T-helper 1 cell treated with Interleukin-12 subunit alpha and Interleukin-12 subunit beta and Interleukin-4 antibody, amounts not matched to agents 30 μg/mL and 1 μg/mL, for 36 hours (primary cell): ENCODE results near the gene NPIPB13.
"Not testable (repeated sequence)": the region's sequence is repeated elsewhere in the genome, so short reads cannot be mapped to it uniquely, and the experiment has no call there.

ENCODE experiments used
- H3K27ac Mint-ChIP-seq: one replicate; pipeline ENCODE4 v1.8.0; 2021; ENCODE audit warnings: mild to moderate bottlenecking, mixed read lengths
- H3K27me3 Mint-ChIP-seq: one replicate; pipeline ENCODE4 v1.8.0; 2021; ENCODE audit warnings: low read depth, mixed read lengths
- H3K36me3 Mint-ChIP-seq: one replicate; pipeline ENCODE4 v1.8.0; 2021; ENCODE audit warnings: low read depth, mixed read lengths
- H3K4me1 Mint-ChIP-seq: one replicate; pipeline ENCODE4 v1.8.0; 2021; ENCODE audit warnings: low read depth, mixed read lengths
- H3K4me3 Mint-ChIP-seq: one replicate; pipeline ENCODE4 v1.8.0; 2021; ENCODE audit warnings: mild to moderate bottlenecking, moderate library complexity, mixed read lengths
- H3K9me3 Mint-ChIP-seq: one replicate; pipeline ENCODE4 v1.8.0; 2021; ENCODE audit warnings: mixed read lengths

NPIPB13 gene

DNA sequence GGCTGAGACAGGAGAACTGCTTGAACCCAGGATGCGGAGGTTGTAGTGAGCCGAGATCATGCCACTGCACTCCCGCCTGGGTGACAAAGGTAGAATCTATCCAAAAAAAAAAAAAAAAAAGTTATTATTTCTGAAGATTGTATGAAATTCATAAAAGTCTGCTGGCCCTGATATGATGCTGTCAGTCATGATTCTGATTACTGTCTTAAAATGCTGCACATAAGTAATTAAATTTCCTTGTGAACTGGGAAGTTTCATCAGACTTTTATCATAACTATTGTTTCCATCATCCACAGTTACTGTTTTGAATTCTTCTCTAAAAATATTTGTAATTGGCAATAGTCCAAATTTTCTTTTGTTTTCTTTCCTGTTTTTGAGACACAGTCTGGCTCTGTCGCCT, at the start of gene NPIPB13:
TSS of gene NPIPB13 (minus strand) at position 101 of the 400 bp plus-strand sequence. CDS start 2,906 bp downstream, outside the sequence.
- not testable (repeated sequence) for H3K4me3 Mint-ChIP-seq, H3K4me1 Mint-ChIP-seq, H3K36me3 Mint-ChIP-seq, H3K27ac Mint-ChIP-seq, H3K9me3 Mint-ChIP-seq, H3K27me3 Mint-ChIP-seq

DNA sequence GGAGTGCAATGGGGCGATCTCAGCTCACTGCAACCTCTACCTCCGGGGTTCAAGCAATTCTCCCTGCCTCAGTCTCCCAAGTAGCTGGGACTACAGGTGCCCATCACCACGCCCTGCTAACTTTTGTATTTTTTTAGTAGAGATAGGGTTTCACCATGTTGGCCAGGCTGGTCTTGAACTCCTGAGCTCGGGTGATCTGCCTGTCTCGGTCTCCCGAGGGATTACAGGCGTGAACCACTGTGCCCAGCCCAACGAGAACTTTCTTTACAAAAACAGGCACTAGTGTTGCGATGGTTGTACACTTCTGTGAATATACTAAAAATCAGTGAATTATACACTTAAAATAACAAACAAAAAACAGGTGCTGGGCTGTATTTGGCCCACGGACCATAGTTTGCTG, 34.1 kb upstream of the NPIPB13 start:
- H3K9me3 Mint-ChIP-seq: not testable (repeated sequence)

DNA sequence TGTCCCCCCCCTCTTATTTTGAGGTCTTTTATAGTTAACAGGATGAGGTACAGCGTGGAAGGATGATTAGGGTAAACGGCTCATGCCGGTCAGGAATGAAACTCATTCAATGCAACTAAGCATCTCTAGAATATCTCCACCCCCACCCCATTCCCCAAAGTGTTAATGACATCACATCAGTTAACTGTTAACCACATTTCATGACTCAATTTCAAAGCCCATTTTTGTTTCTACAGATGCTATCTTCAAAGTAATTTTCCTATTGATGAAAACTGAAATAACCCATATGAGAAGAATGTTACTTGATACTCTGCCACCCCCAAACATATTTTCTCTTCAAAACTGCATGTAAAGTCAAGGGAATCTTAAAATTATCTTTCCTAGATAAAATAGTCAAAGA, 30.2 kb upstream of the NPIPB13 start:
- not testable (repeated sequence) for H3K4me1 Mint-ChIP-seq, H3K27me3 Mint-ChIP-seq, H3K9me3 Mint-ChIP-seq, H3K4me3 Mint-ChIP-seq, H3K27ac Mint-ChIP-seq, H3K36me3 Mint-ChIP-seq

More for the DNA sequence above, 34.1 kb upstream of the NPIPB13 start:
- not testable (repeated sequence) for H3K27ac Mint-ChIP-seq, H3K36me3 Mint-ChIP-seq, H3K4me3 Mint-ChIP-seq, H3K4me1 Mint-ChIP-seq, H3K27me3 Mint-ChIP-seq

DNA sequence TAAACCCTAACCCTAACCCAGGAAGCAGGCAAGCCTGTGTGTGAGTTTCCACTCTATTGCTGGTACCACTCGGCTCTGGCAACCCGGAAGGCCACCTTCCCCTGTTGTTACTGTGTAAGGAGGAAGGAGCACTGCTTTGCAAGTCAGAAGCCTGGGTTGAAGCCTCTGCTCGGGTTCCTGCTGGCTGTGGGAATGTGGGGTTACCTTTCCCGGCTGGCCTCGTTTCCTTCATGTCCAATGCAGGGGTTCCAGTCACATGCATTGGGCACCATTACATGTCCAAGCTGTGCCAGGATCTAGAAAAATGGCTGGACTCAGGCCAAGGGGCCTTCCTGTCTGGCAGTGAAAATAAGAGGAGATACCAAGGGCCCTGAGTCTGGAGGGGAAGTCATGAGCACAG, 31.2 kb downstream of the NPIPB13 start:
- not testable (repeated sequence) for H3K27ac Mint-ChIP-seq

DNA sequence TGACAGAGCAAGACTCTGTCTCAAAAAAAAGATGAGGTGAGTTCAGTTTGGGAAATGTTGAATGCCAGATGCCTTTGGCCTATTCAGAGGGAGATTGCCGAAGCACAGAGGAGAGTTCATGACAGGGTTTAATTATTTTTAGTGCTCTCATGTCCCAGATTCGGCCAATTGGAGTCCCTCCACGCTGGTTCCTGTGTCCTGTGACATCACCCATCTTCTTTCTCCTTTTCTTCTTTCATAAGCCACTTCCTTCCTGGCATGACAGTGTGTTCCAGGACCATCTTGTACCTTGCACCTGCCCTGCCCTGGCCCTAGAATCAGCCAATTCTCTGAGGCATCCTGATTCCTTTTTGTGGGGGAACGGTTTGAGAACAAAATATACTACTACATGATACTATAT, 36.9 kb downstream of the NPIPB13 start:
- H3K4me1 Mint-ChIP-seq, H3K9me3 Mint-ChIP-seq, H3K27ac Mint-ChIP-seq, H3K36me3 Mint-ChIP-seq, H3K4me3 Mint-ChIP-seq, H3K27me3 Mint-ChIP-seq: not testable (repeated sequence)

More for the DNA sequence above, 31.2 kb downstream of the NPIPB13 start:
- not testable (repeated sequence) for H3K27me3 Mint-ChIP-seq, H3K9me3 Mint-ChIP-seq, H3K36me3 Mint-ChIP-seq, H3K4me1 Mint-ChIP-seq, H3K4me3 Mint-ChIP-seq

DNA sequence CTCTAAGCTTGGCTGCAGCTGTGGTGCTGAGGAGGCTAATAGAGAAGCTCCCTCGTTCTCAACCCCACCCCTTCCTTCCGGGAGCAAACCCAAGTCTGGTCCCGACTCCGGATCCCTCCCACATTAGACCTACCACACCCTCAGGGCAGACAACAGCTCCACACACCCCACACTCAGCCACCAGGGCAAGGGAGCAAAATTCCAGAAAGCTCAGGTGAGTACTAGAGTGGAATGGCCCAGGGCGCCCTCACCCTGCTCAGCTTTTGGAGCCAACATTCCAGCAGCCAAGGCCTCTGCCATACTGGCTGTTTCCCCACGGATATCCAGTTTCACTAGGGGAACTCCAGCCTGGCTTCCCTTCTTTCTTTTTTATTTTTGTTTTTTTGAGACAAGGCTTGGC, 39.2 kb downstream of the NPIPB13 start:
- H3K36me3 Mint-ChIP-seq, H3K4me1 Mint-ChIP-seq, H3K9me3 Mint-ChIP-seq, H3K27me3 Mint-ChIP-seq, H3K27ac Mint-ChIP-seq, H3K4me3 Mint-ChIP-seq: not testable (repeated sequence)

DNA sequence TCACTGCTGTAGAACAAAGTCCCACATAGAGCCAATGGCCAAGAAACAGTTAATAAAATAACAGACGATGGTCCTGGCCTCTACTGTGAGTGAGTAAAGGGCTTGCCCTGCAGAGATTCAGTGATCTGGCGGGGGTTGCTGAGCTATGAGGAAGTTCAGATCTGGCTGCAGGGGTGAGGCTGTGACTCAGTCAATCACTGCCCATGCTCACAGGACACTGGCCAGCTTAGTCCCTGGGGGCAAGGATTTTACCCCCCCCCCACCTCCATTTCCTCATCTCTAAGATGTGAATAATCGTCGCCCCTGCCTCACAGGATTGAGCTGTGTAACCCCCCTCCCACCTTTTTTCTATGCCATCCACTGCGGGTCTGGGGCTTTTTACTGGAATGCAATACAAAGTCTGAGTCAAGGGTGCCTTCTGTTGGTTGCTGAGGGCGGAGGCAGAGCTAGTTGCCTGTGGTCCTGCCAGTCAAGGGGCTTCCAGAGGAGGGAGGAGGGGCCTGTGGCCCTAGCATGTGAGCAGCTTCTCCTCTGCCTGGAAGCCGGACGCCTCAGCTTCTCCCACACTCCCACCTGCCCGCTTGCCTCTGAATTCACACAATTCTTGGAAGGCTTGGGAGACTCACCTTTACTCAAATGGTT, 41.1 kb downstream of the NPIPB13 start:
- H3K4me3 Mint-ChIP-seq, H3K4me1 Mint-ChIP-seq, H3K36me3 Mint-ChIP-seq, H3K9me3 Mint-ChIP-seq, H3K27me3 Mint-ChIP-seq, H3K27ac Mint-ChIP-seq: not testable (repeated sequence)

DNA sequence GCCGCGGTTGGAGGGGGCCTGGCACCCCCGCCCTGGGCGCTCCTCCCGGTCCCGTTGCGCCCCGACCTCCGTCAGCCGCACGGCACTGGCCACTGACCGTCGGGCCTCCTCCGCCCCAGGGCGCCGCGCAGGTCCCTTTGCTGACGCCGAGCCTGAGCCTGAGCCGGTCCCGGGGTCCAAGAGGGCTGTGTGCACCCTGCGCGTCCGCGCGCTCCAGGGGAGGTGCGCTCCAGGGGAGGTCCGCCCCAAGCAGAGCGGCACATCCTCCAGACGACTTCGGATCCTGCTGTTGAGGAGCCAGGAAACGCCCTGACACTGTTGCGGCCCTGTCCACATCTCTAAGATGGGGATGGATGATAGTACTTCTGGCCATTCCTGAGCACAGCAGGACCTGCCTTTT, 42.0 kb downstream of the NPIPB13 start:
- H3K36me3 Mint-ChIP-seq, H3K27ac Mint-ChIP-seq, H3K4me1 Mint-ChIP-seq, H3K27me3 Mint-ChIP-seq, H3K9me3 Mint-ChIP-seq, H3K4me3 Mint-ChIP-seq: not testable (repeated sequence)

DNA sequence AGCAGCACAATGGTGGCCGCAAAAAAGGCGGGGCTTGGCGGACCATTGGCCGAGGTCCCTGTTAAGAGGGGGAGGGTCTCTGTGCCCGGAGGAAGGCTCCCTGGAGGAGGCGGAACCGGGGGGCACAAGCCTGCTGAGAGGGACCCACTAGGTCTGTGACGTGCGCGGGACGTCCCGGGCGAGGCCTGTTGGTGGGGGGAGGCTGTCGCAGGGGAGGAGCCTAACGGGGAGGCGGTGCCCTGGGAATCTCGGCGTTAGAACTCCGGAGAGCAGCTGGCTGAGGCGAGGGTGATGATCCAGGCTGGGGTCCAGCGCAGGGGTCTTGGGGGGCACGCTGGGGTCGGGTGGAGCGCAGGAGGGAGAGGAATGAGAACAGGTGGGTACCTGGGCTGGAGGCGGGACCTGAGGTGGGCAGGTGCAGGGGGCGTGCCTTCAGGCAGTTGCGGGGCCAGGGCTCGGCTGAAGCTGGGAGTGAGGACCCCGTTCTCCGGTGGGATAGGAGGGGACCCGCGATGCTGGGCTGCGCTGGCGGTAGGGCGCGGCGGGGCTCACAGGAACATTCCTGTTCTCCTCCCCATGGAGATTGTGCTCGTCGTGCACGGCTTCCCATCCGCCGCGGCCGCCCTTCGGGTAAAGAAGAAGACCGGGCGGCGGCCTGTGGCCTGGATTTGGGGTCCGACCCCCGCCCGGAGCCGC, 42.6 kb downstream of the NPIPB13 start:
- H3K4me1 Mint-ChIP-seq, H3K9me3 Mint-ChIP-seq, H3K27ac Mint-ChIP-seq, H3K36me3 Mint-ChIP-seq, H3K4me3 Mint-ChIP-seq, H3K27me3 Mint-ChIP-seq: not testable (repeated sequence)

DNA sequence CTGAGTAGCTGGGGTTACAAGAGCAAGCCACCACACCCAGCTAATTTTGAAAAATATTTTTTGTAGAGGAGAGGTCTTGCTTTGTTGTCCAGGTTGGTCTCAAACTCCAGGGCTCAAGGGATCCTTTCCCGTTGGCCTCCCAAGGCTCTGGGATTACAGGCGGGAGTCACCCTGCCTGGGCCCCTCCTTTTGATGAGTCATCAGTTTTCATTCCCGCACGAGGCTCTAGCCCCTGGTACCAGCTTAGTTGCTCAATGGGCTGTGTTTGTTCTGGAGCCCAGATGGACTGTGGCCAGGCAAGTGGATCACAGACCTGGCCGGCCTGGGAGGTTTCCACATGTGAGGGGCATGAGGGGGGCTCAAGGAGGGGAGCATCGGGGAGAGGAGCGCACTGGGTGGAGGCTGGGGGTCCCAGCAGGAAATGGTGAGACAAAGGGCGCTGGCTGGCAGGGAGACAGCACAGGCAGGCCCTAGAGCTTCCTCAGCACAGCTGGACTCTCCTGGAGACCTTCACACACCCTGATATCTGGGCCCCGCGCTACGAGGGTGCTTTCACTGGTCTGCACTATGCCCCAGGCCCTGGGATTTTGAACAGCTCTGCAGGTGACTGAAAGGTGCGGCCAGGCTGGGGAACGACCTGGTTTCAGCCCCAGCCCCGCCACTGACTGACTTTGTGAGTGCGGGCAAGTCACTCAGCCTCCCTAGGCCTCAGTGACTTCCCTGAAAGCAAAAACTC, 48.5 kb downstream of the NPIPB13 start:
- not testable (repeated sequence) for H3K4me3 Mint-ChIP-seq, H3K36me3 Mint-ChIP-seq, H3K9me3 Mint-ChIP-seq, H3K27me3 Mint-ChIP-seq, H3K27ac Mint-ChIP-seq, H3K4me1 Mint-ChIP-seq

DNA sequence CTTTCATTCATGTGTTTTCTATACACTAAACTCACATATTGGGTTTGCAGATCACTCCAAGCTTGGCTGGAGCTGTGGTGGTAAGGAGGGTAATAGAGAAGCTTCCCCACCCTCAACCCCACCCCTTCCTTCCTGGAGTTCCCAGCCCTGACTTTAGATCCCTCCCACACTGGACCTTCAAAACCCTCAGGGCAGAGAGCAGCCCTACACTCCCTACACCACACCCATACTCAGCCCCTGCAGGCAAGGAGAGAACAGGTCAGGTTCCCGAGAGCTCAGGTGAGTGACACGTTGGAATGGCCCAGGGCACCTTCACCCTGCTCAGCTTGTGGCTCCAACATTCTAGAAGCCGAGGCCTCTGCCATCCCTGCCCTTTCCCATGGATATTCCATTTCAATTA, 49.2 kb downstream of the NPIPB13 start, which contains the start of gene SULT1A3:
TSS of gene SULT1A3 (plus strand) at position 207 of the 400 bp plus-strand sequence. CDS start 1,474 bp downstream, outside the sequence.
- H3K4me1 Mint-ChIP-seq, H3K36me3 Mint-ChIP-seq, H3K27ac Mint-ChIP-seq, H3K4me3 Mint-ChIP-seq, H3K9me3 Mint-ChIP-seq, H3K27me3 Mint-ChIP-seq: not testable (repeated sequence)
